ENCODE data around the gene MAP3K13.
"Not testable (repeated sequence)": the region's sequence is repeated elsewhere in the genome, so short reads cannot be mapped to it uniquely, and the experiment has no call there.

The MAP3K13 gene

DNA sequence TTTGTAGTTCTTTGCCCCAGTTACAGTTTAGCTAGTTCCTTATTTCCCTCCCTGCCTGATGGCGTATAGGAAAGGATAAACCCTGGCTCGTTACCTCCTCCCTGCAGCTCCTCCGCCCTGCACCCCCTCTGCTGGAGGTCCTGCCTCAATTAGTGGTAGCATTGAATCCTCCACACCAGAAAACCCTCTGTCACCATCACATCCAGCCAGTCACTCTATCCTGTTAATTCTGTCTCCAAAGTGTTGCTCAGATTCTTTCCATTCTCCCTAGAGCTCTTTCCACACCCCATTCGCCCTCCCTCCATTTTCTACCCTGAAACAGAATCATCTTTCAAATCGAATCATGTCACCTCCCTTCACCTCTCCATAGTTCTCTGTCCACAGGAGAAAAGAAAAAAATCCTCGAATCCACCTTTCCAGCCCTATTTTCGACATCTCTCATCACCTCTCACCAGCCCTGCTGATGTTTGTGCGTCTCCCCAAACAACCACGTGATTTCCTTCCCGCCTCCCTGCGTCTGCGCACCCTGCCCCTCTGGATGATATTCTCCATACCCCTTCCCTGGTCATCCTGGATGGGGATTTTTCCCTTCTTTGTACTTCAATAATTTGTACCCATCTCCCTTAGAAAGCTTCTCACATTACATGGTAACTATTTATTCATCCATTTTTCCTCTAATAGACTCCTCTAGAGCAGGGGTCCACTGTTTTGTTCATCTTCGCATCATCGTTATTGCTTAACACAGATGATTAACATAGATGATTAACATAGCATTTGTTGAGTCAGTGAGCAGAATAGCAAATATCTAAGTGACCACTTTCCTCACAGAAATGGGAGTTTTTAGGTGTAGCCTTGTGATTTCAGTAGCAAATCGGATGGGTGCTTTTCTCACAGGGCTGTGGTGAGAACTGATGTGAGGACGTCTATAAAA, 37.1 kb downstream of the MAP3K13 start:
- DNase-seq = no peak

DNA sequence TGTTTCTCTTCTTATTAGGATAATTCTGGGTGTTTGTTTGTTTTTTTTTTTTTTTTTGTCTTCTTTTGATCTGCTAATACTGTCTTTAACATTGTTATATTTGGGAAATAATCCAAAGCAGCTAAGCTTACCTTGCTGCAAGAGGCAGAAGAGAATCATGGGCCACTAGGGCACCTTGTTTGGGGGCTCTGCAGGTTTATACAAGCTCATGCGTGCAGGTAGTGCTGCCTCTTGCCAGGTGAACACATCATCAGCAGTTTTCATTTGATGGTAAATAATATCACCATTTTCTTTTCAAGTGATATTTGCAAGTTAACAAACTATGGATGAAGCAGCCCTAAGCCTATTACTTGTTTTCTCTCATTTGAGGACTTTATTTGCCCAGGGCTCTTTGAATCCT, 37.9 kb downstream of the MAP3K13 start:
- no peak for DNase-seq

DNA sequence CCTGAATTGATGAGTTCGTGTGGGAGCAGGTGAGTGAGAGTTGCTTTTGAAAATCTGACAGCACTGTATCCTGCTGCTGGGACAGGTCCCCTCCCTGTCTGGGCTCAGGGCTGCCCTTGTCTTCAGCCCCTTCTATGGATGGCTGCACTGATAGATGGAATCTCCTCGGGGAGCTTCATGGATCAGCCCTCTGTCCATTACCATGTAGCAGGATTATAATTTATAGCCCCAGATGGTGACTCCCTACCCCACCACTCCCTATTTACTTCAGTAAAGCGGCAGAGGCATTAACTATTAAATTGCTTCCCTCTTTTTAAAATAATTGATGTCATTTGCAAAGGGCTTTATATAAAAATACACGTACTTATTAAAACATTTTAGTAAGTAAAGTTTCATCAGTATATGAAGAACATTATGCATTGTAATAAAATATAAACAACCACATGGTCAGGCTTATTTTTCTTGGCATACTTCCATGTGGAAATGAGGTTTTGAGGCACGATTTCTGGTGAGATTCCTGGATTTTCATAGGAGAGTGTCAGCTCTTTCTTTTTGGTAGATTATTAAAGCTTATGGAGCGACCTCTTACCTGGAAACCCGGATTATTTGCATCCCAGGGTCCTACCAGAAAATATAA, 38.5 kb downstream of the MAP3K13 start:
- DNase-seq = no peak

DNA sequence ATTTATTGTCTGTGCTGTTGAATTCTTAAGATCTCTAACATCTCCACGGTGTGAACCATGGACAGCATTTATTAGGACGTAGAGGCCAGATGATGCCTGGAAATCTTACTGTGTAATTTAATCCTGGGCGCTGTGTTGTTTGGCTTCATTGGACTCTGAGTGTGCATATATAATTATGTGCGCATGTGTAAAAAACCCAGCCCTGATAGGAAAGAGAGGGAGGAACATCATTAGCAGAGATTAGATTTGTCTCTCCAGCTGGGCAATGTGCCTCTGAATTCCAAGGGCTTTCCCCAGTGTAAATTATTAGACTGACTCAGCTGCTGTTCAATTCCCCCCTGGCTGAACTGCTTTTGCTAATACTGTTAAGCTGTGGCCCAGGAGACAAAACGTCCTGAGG, 39.6 kb downstream of the MAP3K13 start:
- DNase-seq = no peak

DNA sequence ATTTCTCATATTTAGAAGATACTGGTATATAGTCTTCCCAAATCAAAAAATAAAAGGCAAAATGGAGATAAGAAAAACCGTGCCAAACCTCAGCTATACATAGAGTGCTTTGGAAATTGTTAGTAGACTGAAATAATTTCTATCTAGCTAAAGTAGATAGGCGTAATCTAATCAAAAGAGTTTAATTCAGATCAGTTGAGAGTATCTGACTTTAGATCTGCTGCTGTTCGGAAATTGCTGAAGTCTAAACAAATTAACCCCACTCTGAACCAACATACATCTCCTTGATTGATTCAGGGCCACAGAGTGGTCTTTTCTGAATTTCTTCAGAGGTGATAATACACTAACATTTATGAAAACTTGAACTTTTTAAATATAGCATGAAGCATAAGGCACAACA, 40.1 kb downstream of the MAP3K13 start:
- no peak for DNase-seq

GRCh38 chr3:185405243-185405642, 42.3 kb downstream of the MAP3K13 start:
- no peak for DNase-seq

DNA sequence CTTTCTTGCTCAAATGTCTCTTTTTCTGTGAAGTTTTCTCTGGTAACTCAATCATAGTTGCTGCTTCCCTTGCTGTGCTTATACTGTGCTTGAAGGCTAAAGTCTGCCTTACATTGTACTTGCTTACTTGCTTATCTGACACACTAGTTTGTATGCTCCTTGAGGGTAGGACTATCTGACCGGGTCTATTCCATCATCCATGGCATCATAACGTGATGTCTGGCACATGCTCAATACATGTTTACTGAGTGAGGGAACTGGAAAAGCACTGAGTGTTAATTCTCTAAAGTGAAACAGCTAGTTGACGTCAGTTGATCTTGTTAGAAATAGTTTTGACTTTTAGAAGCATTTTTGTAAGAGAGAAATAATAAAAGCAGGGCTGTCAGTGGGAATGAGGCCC, 42.7 kb downstream of the MAP3K13 start:
- DNase-seq = no peak

DNA sequence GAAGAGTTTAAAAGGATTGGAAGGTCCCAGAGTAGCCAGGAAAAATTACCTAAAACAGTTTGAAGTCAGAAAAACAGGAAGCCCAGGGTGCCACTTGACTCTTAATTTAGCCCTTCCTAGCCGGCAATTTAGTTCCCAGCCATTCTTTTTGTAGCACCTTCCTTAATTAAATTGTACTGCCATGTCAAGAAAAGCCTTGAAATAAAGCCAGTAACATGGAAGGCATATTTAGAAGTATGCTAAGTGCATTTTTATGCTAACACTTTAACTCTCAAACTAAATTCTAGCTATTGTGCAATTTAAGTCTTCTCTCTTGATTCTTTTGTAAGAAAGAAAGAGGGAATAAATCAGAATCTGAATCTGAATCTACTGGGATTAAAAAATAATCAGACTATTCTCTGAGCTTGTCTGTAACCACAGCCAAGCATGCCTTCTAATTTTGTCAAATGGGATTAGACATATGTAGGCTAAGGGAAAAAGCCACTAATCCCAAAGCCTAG, 43.2 kb downstream of the MAP3K13 start:
- DNase-seq = no peak

DNA sequence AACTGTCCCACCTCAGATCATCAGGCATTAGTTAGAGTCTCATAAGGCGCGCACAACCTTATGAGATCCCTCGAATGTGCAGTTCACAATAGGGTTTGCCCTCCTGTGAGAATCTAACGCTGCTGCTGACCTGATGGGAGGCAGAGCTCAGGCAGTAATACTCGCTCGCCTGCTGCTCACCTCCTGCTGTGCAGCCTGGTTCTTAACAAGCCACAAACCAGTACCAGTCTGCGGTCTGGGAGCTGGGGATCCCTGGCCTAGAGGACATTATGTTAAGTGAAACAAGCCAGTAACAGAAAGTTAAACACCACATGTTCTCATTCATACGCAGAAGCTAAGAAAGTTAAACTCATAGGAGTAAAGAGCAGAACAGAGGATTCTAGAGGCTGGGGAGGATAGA, 47.0 kb downstream of the MAP3K13 start:
- DNase-seq = no peak

- DNase-seq = no peak
Observed at GRCh38 chr3:185411133-185411532, 48.2 kb downstream of the MAP3K13 start.

DNA sequence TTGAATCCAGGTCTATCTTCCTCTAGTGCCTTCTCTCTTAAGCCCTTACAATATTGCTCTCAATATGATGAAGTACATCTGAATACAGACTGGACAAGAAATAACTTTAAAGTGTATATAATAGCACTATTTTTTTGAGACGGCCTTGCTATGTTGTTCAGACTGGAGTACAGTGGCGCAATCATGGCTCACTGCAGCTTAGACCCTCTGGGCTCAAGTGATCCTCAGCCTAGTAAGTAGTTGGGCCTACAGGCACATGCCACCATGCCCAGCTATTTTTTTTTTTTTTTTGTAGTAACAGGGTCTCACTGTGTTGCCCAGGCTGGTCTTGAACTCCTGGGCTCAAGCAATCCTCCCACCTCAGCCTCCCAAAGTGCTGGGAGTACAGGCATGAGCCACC, 53.6 kb downstream of the MAP3K13 start:
- no peak for DNase-seq

DNA sequence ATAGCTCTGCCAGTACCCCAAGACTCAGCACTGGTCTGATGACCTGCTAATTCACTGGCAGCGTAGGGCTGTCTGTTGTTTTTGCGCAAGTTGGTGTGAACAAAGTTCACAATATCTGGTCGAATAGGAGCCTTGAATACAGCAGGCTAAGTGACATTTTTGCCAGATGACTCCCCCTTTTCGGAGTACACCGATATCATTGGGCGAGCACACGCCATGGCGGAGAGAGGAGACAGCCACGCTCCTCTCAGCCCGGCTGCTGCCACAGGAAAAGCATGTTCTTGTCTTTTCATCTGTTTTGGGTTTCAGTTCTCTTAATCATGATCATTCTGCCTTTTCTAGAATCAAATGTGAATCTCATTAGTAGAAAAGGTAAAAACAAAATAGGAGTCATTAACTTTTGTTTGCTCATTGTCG, 55.6 kb downstream of the MAP3K13 start:
- not testable (repeated sequence) for DNase-seq

- no peak for DNase-seq
Observed at GRCh38 chr3:185420762-185421161, 57.8 kb downstream of the MAP3K13 start.

DNA sequence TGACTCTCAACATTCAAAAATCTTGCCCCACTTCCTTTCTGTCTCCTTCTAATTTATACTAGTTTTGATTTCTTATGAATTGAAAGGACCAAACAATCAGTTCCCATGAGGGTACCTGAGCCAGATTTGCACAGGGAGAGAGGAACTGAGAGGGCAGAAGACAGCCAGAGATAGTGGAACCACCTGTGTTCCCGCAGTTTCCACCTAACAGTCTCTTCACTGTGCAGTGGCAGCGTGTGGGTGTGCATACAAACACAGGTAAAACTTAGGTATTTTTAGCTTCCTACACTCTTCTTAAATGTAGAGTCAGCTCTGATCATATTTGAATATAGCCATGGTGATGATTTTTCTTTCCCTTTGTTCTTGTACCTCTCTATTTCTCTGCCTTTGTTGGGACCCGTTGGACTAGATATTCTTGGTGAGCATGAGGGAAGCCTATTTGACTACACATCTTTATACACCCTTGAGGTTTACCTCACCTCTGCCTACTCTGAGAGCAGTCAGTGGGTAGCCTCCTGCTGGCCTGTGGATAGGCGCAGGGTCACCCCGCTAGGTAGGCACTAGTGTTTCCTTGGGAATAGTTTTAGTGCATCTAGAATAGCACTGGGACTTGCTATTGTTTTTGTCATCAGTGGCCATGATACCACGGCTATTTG, 58.8 kb downstream of the MAP3K13 start:
- DNase-seq = no peak

GRCh38 chr3:185422677-185423076, 59.7 kb downstream of the MAP3K13 start:
- DNase-seq = no peak

- no peak for DNase-seq
Observed at GRCh38 chr3:185423178-185423577, 60.2 kb downstream of the MAP3K13 start.

DNA sequence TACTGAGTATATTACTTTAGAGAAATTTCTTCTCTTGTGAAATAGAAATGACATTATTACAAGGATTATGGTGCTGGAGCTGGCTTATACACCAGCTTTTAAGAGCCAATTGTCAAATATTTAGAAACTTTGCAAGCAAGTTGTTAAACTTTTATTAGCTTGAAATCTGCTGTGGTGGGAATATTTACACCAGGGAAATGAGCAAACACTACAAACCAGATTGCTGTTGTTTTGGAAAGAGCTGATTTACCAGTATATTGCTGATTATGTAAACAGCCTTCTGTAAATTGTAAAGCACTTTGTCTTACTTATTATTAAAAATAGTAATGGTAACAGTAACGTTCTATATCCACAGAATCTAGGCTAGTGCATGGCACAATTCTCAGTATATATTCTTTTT, 61.5 kb downstream of the MAP3K13 start:
- DNase-seq = no peak

- no peak for DNase-seq
Observed at GRCh38 chr3:185430375-185430774, 67.4 kb downstream of the MAP3K13 start.

GRCh38 chr3:185439745-185440466, 77.0 kb downstream of the MAP3K13 start:
- no peak for DNase-seq

DNA sequence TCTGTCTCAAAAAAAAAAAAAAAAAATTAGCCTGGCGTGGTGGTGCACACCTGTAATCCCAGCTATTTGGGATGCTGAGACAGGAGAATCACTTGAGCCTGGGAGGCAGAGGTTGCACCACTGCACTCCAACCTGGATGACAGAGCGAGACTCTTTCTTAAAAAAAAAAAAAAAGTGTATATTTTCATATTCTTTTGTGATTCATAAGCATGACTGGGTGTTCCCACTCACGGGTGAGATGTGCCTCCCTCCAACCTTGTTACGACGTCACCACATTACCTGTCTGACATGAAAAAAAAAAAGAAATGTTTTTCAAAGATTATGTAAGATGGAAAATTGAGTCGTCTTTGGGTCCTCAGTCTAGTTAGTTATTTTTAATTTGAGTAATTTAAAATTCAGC, 79.1 kb downstream of the MAP3K13 start:
- no peak for DNase-seq

GRCh38 chr3:185444329-185444728, 81.4 kb downstream of the MAP3K13 start:
- DNase-seq = no peak

- DNase-seq = no peak
Observed at GRCh38 chr3:185448107-185448506, 85.2 kb downstream of the MAP3K13 start.

GRCh38 chr3:185451432-185451831, 88.5 kb downstream of the MAP3K13 start:
- DNase-seq = not testable (repeated sequence)
